OCI-LY7 (cell line): ENCODE results near the gene ARHGAP26. TPM values are rescaled to one million over a fixed set of nuclear protein-coding genes. Genes with fewer than 3 reads are reported as not detected.

Source experiments
- BruUV-seq: library from RNA; stranded (reverse); fragments of 400-500 nt; replicated peaks from 2 replicates; lab custom pipeline; 2021; lab: Mats Ljungman, UMichigan
- CTCF ChIA-PET: fragments of 300-600 bp; sonication (Branson Sonifier 250); formaldehyde crosslinking; loops from one replicate; lab custom pipeline; 2022; ENCODE audit warnings: antibody characterized with exemption; ENCODE audit not compliant: unreplicated experiment; lab: Charles Lee
- POLR2A ChIA-PET: fragments of 300-600 bp; sonication (Branson Sonifier 250); formaldehyde crosslinking; loops from one replicate; lab custom pipeline; 2022; ENCODE audit warnings: antibody characterized with exemption; lab: Charles Lee
- DNase-seq: peaks from one replicate; pipeline ENCODE4 v3.0.0-alpha.2; 2015; ENCODE audit warnings: low spot score
- H2AFZ ChIP-seq: fragments of 200-600 bp; sonication (generic), shearing (Covaris generic); 2 replicates; pipeline ENCODE4 v1.6.1; 2014; ENCODE audit warnings: mild to moderate bottlenecking, antibody characterized with exemption, low read length, moderate library complexity
- H3K27ac ChIP-seq: fragments of 200-600 bp; sonication (generic); 2 replicates; pipeline ENCODE4 v1.5.1; 2014; ENCODE audit warnings: mixed run types, low read depth, mild to moderate bottlenecking, moderate library complexity, low read length, inconsistent platforms; ENCODE audit not compliant: poor library complexity, severe bottlenecking
- H3K36me3 ChIP-seq: fragments of 200-600 bp; sonication (generic); 2 replicates; pipeline ENCODE4 v1.6.1; 2014; ENCODE audit warnings: mild to moderate bottlenecking, antibody characterized with exemption, low read length, moderate library complexity, mixed read lengths; ENCODE audit not compliant: insufficient read depth
- H3K4me1 ChIP-seq: fragments of 200-600 bp; sonication (generic); 2 replicates; pipeline ENCODE4 v1.5.1; 2014; ENCODE audit warnings: mild to moderate bottlenecking, low read length; ENCODE audit not compliant: insufficient read depth, poor library complexity, severe bottlenecking
- H3K4me2 ChIP-seq: fragments of 200-600 bp; sonication (generic); 2 replicates; pipeline ENCODE4 v1.6.1; 2014; ENCODE audit warnings: mild to moderate bottlenecking, low read length
- H3K4me3 ChIP-seq: fragments of 200-600 bp; sonication (generic); 2 replicates; pipeline ENCODE4 v1.5.1; 2014; ENCODE audit warnings: mild to moderate bottlenecking, low read depth, low read length; ENCODE audit not compliant: poor library complexity, severe bottlenecking
- H3K79me2 ChIP-seq: fragments of 200-600 bp; sonication (generic); 2 replicates; pipeline ENCODE4 v1.6.1; 2016; ENCODE audit warnings: low read depth, mild to moderate bottlenecking, low read length, moderate library complexity, mixed read lengths; ENCODE audit not compliant: insufficient read depth
- H3K9me2 ChIP-seq: fragments of 200-600 bp; sonication (generic); 2 replicates; pipeline ENCODE4 v1.6.1; 2016; ENCODE audit warnings: mild to moderate bottlenecking, low read length, mixed read lengths; ENCODE audit not compliant: insufficient read depth
- H3K9me3 ChIP-seq: fragments of 200-600 bp; sonication (generic); 2 replicates; pipeline ENCODE4 v1.6.1; 2014; ENCODE audit warnings: mild to moderate bottlenecking, mixed run types, low read length, mixed read lengths
- H4K20me1 ChIP-seq: fragments of 200-600 bp; sonication (generic); 2 replicates; pipeline ENCODE4 v1.6.1; 2014; ENCODE audit warnings: mild to moderate bottlenecking, antibody characterized with exemption, low read length, moderate library complexity, mixed read lengths; ENCODE audit not compliant: insufficient read depth
- CTCF ChIP-seq: fragments of 200-600 bp; sonication (generic); conservative IDR thresholded peaks from 2 replicates; pipeline ENCODE4 v1.5.1; 2014; ENCODE audit warnings: mild to moderate bottlenecking, antibody characterized with exemption, low read length, moderate library complexity, mixed read lengths
- EZH2phosphoT487 ChIP-seq: fragments of 200-600 bp; sonication (generic); IDR thresholded peaks from 2 replicates; pipeline ENCODE4 v1.6.1; 2018; ENCODE audit warnings: low read depth, borderline replicate concordance, mild to moderate bottlenecking, mixed run types, antibody characterized with exemption, low read length, moderate library complexity, mixed read lengths
- intact Hi-C: fragments of 100-400 bp; cut with micrococcal nuclease; formaldehyde crosslinking; loops from one replicate; pipeline ENCODE4 v1.10.0; 2022; ENCODE audit not compliant: unreplicated experiment
- total RNA-seq, 2 experiments: library from RNA; depleted of rRNA in 1 of 2; stranded (reverse); fragments of >200 nt in 1 of 2; shearing (Covaris generic) in 1 of 2; gene quantifications; 2 replicates each; pipeline ENCODE4 v1.2.3, GENCODE V29; 2014 to 2022

The ARHGAP26 gene
- total RNA-seq, 2 experiments from 2014 or later: 7.0 to 19.1 TPM

- no TSS peak for BruUV-seq
- no peaks in the 10 kb centered on the region for H3K4me1 ChIP-seq
- H3K4me3 ChIP-seq: no peak overlapping the region
- H3K9me3 ChIP-seq: no peaks in the 10 kb centered on the region
- ChIA-PET CTCF (no interaction called here), POLR2A (no interaction called here)
- H3K27ac ChIP-seq: no peak overlapping the region
- no peaks in the 10 kb centered on the region for H3K36me3 ChIP-seq
- H3K79me2 ChIP-seq: no peaks in the 10 kb centered on the region
- no peaks in the 10 kb centered on the region for H4K20me1 ChIP-seq
- no peaks in the 10 kb centered on the region for H3K9me2 ChIP-seq
- H2AFZ ChIP-seq: no peak overlapping the region
- intact Hi-C loops: no loop called here
- H3K4me2 ChIP-seq: no peak overlapping the region
- no peak for DNase-seq
- TF ChIP-seq CTCF: no peak
- no peak for TF ChIP-seq EZH2phosphoT487
Measured at GRCh38 chr5:142726188-142726731, 43.9 kb upstream of the ARHGAP26 start.

GRCh38 chr5:142727735-142728047 is 42.5 kb upstream of the ARHGAP26 start:
- no TSS peak for BruUV-seq
- H3K9me2 ChIP-seq: no peaks in the 10 kb centered on the region

More at GRCh38 chr5:142727735-142728047, 42.5 kb upstream of the ARHGAP26 start:
- Histone ChIP-seq H3K79me2 (no peaks in the 10 kb centered on the region), H3K36me3 (no peaks in the 10 kb centered on the region), H3K27ac (no peak overlapping the region), H2AFZ (no peak overlapping the region), H3K4me3 (no peak overlapping the region), H3K4me1 (no peaks in the 10 kb centered on the region), H3K4me2 (no peak overlapping the region), H4K20me1 (no peaks in the 10 kb centered on the region), H3K9me3 (no peaks in the 10 kb centered on the region)
- CTCF ChIA-PET: interaction anchor here (0.5 to 0.6 kb wide), 2 partner anchors 9 to 355 kb away, joined by 4 read pairs; no protein-coding TSS in a partner anchor
- POLR2A ChIA-PET: interaction anchor here (0.6 kb wide), 1 partner anchor 572 kb away, joined by 3 read pairs; no protein-coding TSS in a partner anchor
- TF ChIP-seq CTCF: no peak
- TF ChIP-seq EZH2phosphoT487: no peak
- DNase-seq: no peak
- intact Hi-C loops: no loop called here
